SK-N-MC (cell line): Measurements from ENCODE around the gene ANKS6.

Experiments used
- EZH2 ChIP-seq: fragments of 200-600 bp; sonication (generic); IDR thresholded peaks from one replicate; pipeline ENCODE4 v1.6.1; 2017; ENCODE audit warnings: antibody characterized with exemption
- FOXP2 ChIP-seq: optimal IDR thresholded peaks from 2 replicates; pipeline ENCODE3; 2011; ENCODE audit warnings: mild to moderate bottlenecking, moderate library complexity; ENCODE audit not compliant: insufficient read depth; ENCODE audit errors: extremely low read length, control extremely low read depth
- POLR2AphosphoS5 ChIP-seq: IDR thresholded peaks from 2 replicates; pipeline ENCODE4 v1.6.1; 2012; ENCODE audit warnings: mild to moderate bottlenecking, low read depth, low read length, borderline replicate concordance

- TF ChIP-seq POLR2AphosphoS5: no peak
- TF ChIP-seq FOXP2: no peak
- no peak for TF ChIP-seq EZH2
Measured at GRCh38 chr9:98773721-98774120, 22.6 kb downstream of the ANKS6 start.
